Hepatocyte (in vitro differentiated cells): ENCODE measurements around the gene C19orf47. TPM values are rescaled to one million over a fixed set of nuclear protein-coding genes. Genes with fewer than 3 reads are reported as not detected.

ENCODE experiments used
- DNase-seq: peaks from one replicate; pipeline ENCODE4 v3.0.0-alpha.2; 2016; ENCODE audit warnings: low spot score
- H2AFZ ChIP-seq: fragments of 200-600 bp; sonication (generic); 2 replicates; pipeline ENCODE4 v1.6.0; 2016; ENCODE audit warnings: antibody characterized with exemption, mild to moderate bottlenecking
- H3K27ac ChIP-seq: fragments of 200-600 bp; sonication (generic); 2 replicates; pipeline ENCODE4 v1.5.1; 2016; ENCODE audit warnings: mild to moderate bottlenecking
- H3K27me3 ChIP-seq: fragments of 200-600 bp; sonication (generic); 2 replicates; pipeline ENCODE4 v1.6.1; 2016
- H3K36me3 ChIP-seq: fragments of 200-600 bp; sonication (generic); replicated peaks from 2 replicates; pipeline ENCODE4 v1.5.1; 2016; ENCODE audit warnings: low read depth; ENCODE audit not compliant: insufficient read depth
- H3K4me1 ChIP-seq: fragments of 200-600 bp; sonication (generic); 2 replicates; pipeline ENCODE4 v1.5.1; 2016; ENCODE audit warnings: mild to moderate bottlenecking, moderate library complexity; ENCODE audit not compliant: insufficient read depth
- H3K4me2 ChIP-seq: fragments of 200-600 bp; sonication (generic); 2 replicates; pipeline ENCODE4 v1.6.0; 2016
- H3K4me3 ChIP-seq: fragments of 200-600 bp; sonication (generic); 2 replicates; pipeline ENCODE4 v1.5.1; 2016; ENCODE audit warnings: mild to moderate bottlenecking
- H3K79me2 ChIP-seq: fragments of 200-600 bp; sonication (generic); 2 replicates; pipeline ENCODE4 v1.6.0; 2017; ENCODE audit warnings: mild to moderate bottlenecking
- H3K9me2 ChIP-seq: fragments of 200-600 bp; sonication (generic); replicated peaks from 2 replicates; pipeline ENCODE4 v1.6.0; 2017; ENCODE audit warnings: mild to moderate bottlenecking; ENCODE audit not compliant: insufficient read depth
- H3K9me3 ChIP-seq: fragments of 200-600 bp; sonication (generic); 2 replicates; pipeline ENCODE4 v1.5.1; 2016; ENCODE audit warnings: low read depth, mild to moderate bottlenecking
- H4K20me1 ChIP-seq: fragments of 200-600 bp; sonication (generic); 2 replicates; pipeline ENCODE4 v1.6.0; 2016; ENCODE audit warnings: mild to moderate bottlenecking; ENCODE audit not compliant: insufficient read depth, poor library complexity, severe bottlenecking
- EZH2 ChIP-seq: fragments of 200-600 bp; sonication (generic); IDR thresholded peaks from 2 replicates; pipeline ENCODE4 v1.6.1; 2016; ENCODE audit warnings: antibody characterized with exemption, mild to moderate bottlenecking, borderline replicate concordance
- EZH2phosphoT487 ChIP-seq: fragments of 200-600 bp; sonication (generic); IDR thresholded peaks from one replicate; pipeline ENCODE4 v1.6.1; 2018; ENCODE audit warnings: antibody characterized with exemption, mild to moderate bottlenecking, low read depth, moderate library complexity; ENCODE audit not compliant: unreplicated experiment, severe bottlenecking
- WGBS: methylation state at CpG from one replicate; pipeline ENCODE4 v1.1.6; 2016; ENCODE audit warnings: low lambda C conversion rate; ENCODE audit errors: missing lambda C conversion rate; 5-methylcytosine and 5-hydroxymethylcytosine counted together
- polyA plus RNA-seq: library from polyadenylated mRNA; unstranded; fragments of >200 nt; fragmentation: Nextera tagmentation; extraction: Ambion mirVana; gene quantifications from 2 replicates; pipeline ENCODE4 v1.2.1, GENCODE V29; 2016
- total RNA-seq: library from RNA; depleted of rRNA; stranded (reverse); fragments of >200 nt; gene quantifications from 2 replicates; pipeline ENCODE4 v1.2.3, GENCODE V29; 2014
- TF ChIP-seq, protein P1 (sequence below): fragments of 200-600 bp; sonication (generic); IDR thresholded peaks from 2 replicates; pipeline ENCODE4 v1.5.1; 2016; ENCODE audit warnings: antibody characterized with exemption, mild to moderate bottlenecking; ENCODE audit not compliant: poor library complexity

Gene C19orf47
- total and polyA plus RNA-seq, 2 experiments from 2014 or later = 7.4 to 9.8 TPM

- H4K20me1 ChIP-seq = no peaks in the 10 kb centered on the region
- H3K27me3 ChIP-seq = no peaks in the 10 kb centered on the region
- peak overlapping the region; percentile 75 for H3K27ac ChIP-seq
- peak overlapping the region; percentile 71 for H2AFZ ChIP-seq
- peak; percentile 93 for DNase-seq
- H3K4me3 ChIP-seq = peak overlapping the region; percentile 29
- peak overlapping the region; percentile 90 for H3K4me2 ChIP-seq
- peaks cover 13% of the 10 kb centered on the region for H3K4me1 ChIP-seq
- no peaks in the 10 kb centered on the region for H3K9me3 ChIP-seq
- TF ChIP-seq EZH2 = no peak
- no peak for TF ChIP-seq EZH2phosphoT487
- TF ChIP-seq, protein P1, sequence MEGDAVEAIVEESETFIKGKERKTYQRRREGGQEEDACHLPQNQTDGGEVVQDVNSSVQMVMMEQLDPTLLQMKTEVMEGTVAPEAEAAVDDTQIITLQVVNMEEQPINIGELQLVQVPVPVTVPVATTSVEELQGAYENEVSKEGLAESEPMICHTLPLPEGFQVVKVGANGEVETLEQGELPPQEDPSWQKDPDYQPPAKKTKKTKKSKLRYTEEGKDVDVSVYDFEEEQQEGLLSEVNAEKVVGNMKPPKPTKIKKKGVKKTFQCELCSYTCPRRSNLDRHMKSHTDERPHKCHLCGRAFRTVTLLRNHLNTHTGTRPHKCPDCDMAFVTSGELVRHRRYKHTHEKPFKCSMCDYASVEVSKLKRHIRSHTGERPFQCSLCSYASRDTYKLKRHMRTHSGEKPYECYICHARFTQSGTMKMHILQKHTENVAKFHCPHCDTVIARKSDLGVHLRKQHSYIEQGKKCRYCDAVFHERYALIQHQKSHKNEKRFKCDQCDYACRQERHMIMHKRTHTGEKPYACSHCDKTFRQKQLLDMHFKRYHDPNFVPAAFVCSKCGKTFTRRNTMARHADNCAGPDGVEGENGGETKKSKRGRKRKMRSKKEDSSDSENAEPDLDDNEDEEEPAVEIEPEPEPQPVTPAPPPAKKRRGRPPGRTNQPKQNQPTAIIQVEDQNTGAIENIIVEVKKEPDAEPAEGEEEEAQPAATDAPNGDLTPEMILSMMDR = no peak
- 7% methylated on average over 27 of the region's 28 CpGs for WGBS
- H3K9me2 ChIP-seq = no peaks in the 10 kb centered on the region
- peaks cover 32% of the 10 kb centered on the region for H3K79me2 ChIP-seq
- H3K36me3 ChIP-seq = no peaks in the 10 kb centered on the region
Observed at GRCh38 chr19:40365613-40366401, 17.6 kb upstream of the C19orf47 start.

- no peaks in the 10 kb centered on the region for H3K9me3 ChIP-seq
- 81% methylated on average over 3 of the region's 3 CpGs for WGBS
- peak overlapping the region; percentile 71 for H2AFZ ChIP-seq
- peak overlapping the region; percentile 32 for H3K27ac ChIP-seq
- H3K4me2 ChIP-seq = peak overlapping the region; percentile 90
- peak overlapping the region; percentile 29 for H3K4me3 ChIP-seq
- peaks cover 13% of the 10 kb centered on the region for H3K4me1 ChIP-seq
- TF ChIP-seq EZH2phosphoT487 (no peak), EZH2 (no peak)
- TF ChIP-seq, protein P1 = no peak
- DNase-seq = no peak
- peaks cover 32% of the 10 kb centered on the region for H3K79me2 ChIP-seq
- no peaks in the 10 kb centered on the region for H3K9me2 ChIP-seq
- no peaks in the 10 kb centered on the region for H3K36me3 ChIP-seq
- no peaks in the 10 kb centered on the region for H4K20me1 ChIP-seq
- H3K27me3 ChIP-seq = no peaks in the 10 kb centered on the region
Observed at GRCh38 chr19:40365010-40365409, 16.8 kb upstream of the C19orf47 start.

- no peaks in the 10 kb centered on the region for H3K36me3 ChIP-seq
- H3K4me1 ChIP-seq = peaks cover 13% of the 10 kb centered on the region
- no peaks in the 10 kb centered on the region for H3K9me3 ChIP-seq
- H3K9me2 ChIP-seq = no peaks in the 10 kb centered on the region
- WGBS = 80% methylated on average over 5 of the region's 5 CpGs
- peaks cover 23% of the 10 kb centered on the region for H3K79me2 ChIP-seq
- no peaks in the 10 kb centered on the region for H4K20me1 ChIP-seq
- no peaks in the 10 kb centered on the region for H3K27me3 ChIP-seq
- H2AFZ ChIP-seq = no peak overlapping the region
- no peak overlapping the region for H3K4me2 ChIP-seq
- H3K27ac ChIP-seq = no peak overlapping the region
- DNase-seq = no peak
- no peak overlapping the region for H3K4me3 ChIP-seq
- TF ChIP-seq, protein P1 = no peak
- TF ChIP-seq EZH2phosphoT487 (no peak), EZH2 (no peak)
Observed at GRCh38 chr19:40363069-40363468, 14.9 kb upstream of the C19orf47 start.
